ENCODE measurements around the gene CBARP.
"Not testable (repeated sequence)": the region's sequence is repeated elsewhere in the genome, so short reads cannot be mapped to it uniquely, and the experiment has no call there.

Gene CBARP

GRCh38 chr19:1252821-1253513 is 15.2 kb upstream of the CBARP start:
- peak in 1 of 2 donors; percentile 62 for DNase-seq (ENCODE audit: low read depth in 2 of 2)

GRCh38 chr19:1252221-1252820 is 14.5 kb upstream of the CBARP start:
- no peak for DNase-seq (ENCODE audit: low read depth in 2 of 2)

- DNase-seq (ENCODE audit: low read depth in 2 of 2): peak in 1 of 2 donors; percentile 52
These were observed 13.8 kb upstream of the CBARP start for GRCh38 chr19:1251330-1252220.

- DNase-seq (ENCODE audit: low read depth in 2 of 2): no peak
These were observed 12.8 kb upstream of the CBARP start for GRCh38 chr19:1250437-1251260.

GRCh38 chr19:1249990-1250436 is 12.2 kb upstream of the CBARP start:
- no peak for DNase-seq (ENCODE audit: low read depth in 2 of 2)

GRCh38 chr19:1249298-1249989 is 11.6 kb upstream of the CBARP start:
- peak; percentile 94 to 96 for DNase-seq (ENCODE audit: low read depth in 2 of 2)

- peak; percentile 75 to 80 for DNase-seq (ENCODE audit: low read depth in 2 of 2)
These were observed 11.0 kb upstream of the CBARP start for GRCh38 chr19:1248786-1249297.

- DNase-seq (ENCODE audit: low read depth in 2 of 2): no peak
These were observed 10.5 kb upstream of the CBARP start, which contains the start of gene MIDN for GRCh38 chr19:1248139-1248785. Gene MIDN (plus strand): TSS chr19:1248583. CDS start chr19:1250297, 1,714 bp downstream.

GRCh38 chr19:1247748-1248138 is 9.9 kb upstream of the CBARP start:
- no peak for DNase-seq (ENCODE audit: low read depth in 2 of 2)

GRCh38 chr19:1246265-1247087 is 8.7 kb upstream of the CBARP start:
- DNase-seq (ENCODE audit: low read depth in 2 of 2): not testable (repeated sequence)

- DNase-seq (ENCODE audit: low read depth in 2 of 2): no peak
These were observed 7.9 kb upstream of the CBARP start for GRCh38 chr19:1245494-1246264.

- DNase-seq (ENCODE audit: low read depth in 2 of 2): no peak
These were observed 7.1 kb upstream of the CBARP start for GRCh38 chr19:1244693-1245451.

- DNase-seq (ENCODE audit: low read depth in 2 of 2): peak; percentile 81 to 88
These were observed 6.2 kb upstream of the CBARP start for GRCh38 chr19:1243768-1244692.

- DNase-seq (ENCODE audit: low read depth in 2 of 2): peak; percentile 90 to 95
These were observed 3.8 kb upstream of the CBARP start, which contains the start of gene ATP5F1D for GRCh38 chr19:1241417-1242095. Gene ATP5F1D (plus strand): TSS chr19:1241751. CDS start chr19:1241851, 100 bp downstream.

- DNase-seq (ENCODE audit: low read depth in 2 of 2): no peak
These were observed 3.1 kb upstream of the CBARP start for GRCh38 chr19:1240925-1241324.
